Pancreas (tissue), 10 donors: ENCODE measurements around the gene ALK. TPM values are rescaled to one million over a fixed set of nuclear protein-coding genes. Genes with fewer than 3 reads are reported as not detected.

Source experiments
- ATAC-seq, 4 donors: fragments of 200-7000 bp; cut with Tn5 transposase; one replicate each; pipeline versions ENCODE4 v1.8.0 to v1.9.1; 2020; ENCODE audit warnings: mild to moderate bottlenecking in 4 of 4, moderate library complexity in 4 of 4
- DNase-seq, 6 donors: peaks; one replicate each; pipeline ENCODE4 v3.0.0-alpha.2; 2020
- FAIRE-seq: peaks from 2 replicates; lab custom pipeline; 2012; peaks lifted over from hg19 to GRCh38; lab: Jason Lieb, UNC
- H3K27ac ChIP-seq, 4 donors: fragments of 200-600 bp; sonication (generic); 1 replicate in 3 of 4; 2 replicates in 1 of 4; pipeline versions ENCODE4 v1.5.0 to v1.8.0; 2020
- H3K27me3 ChIP-seq, 4 donors: fragments of 200-600 bp; one replicate each; pipeline ENCODE4 v1.8.0; 2021
- H3K36me3 ChIP-seq, 3 donors: fragments of 200-600 bp; sonication (generic) in 1 of 3; one replicate each; pipeline versions ENCODE4 v1.5.0 to v1.8.0; 2020 to 2021
- H3K4me1 ChIP-seq, 3 donors: fragments of 200-600 bp; one replicate each; pipeline ENCODE4 v1.8.0; 2021
- H3K4me3 ChIP-seq, 4 donors: fragments of 200-600 bp; sonication (generic) in 2 of 4; one replicate each; pipeline versions ENCODE4 v1.5.0 to v1.8.0; 2020 to 2021
- H3K9me3 ChIP-seq, 4 donors: fragments of 200-600 bp; one replicate each; pipeline ENCODE4 v1.8.0; 2021
- CTCF ChIP-seq, 4 donors: fragments of 200-600 bp; sonication (generic) in 3 of 4; IDR thresholded peaks; one replicate each; pipeline versions ENCODE4 v1.5.0 to v1.8.0; 2021; ENCODE audit warnings: antibody characterized with exemption in 4 of 4
- WGBS, 2 donors: extraction: QIAGEN DNeasy Blood & Tissue Kit; methylation state at CpG; one replicate each; pipeline ENCODE4 v1.1.7; 2013; 5-methylcytosine and 5-hydroxymethylcytosine counted together
- intact Hi-C, 3 donors: fragments of 100-400 bp; cut with DNase I; formaldehyde crosslinking; loops; one replicate each; pipeline versions ENCODE4 v1.11.1 to v1.14.2; 2022
- polyA plus RNA-seq, 2 donors: library from polyadenylated mRNA; stranded (reverse); fragments of 200-250 nt; gene quantifications; one replicate each; pipeline ENCODE4 v1.2.3, GENCODE V29; 2013
- total RNA-seq, 6 donors: library from RNA; stranded (reverse); fragmentation: NEBNext Ultra II Directional in 4 of 6; extraction: Animal tissue kit (Norgen Biotek cat#: 25700) in 4 of 6; gene quantifications; one replicate each; pipeline versions ENCODE4 v1.2.1 to v1.2.4, GENCODE V29; 2021 to 2023
- donor health status: healthy with polysubstance abuse.
- donor health status: DM: no; HTN: no; CAD: no; lungs with moderate emphysema.
- donor health status: DM: no; HTN: no; CAD: no.
- donor health status: control.
- donor health status: control.
- donor health status: Bipolar disorder and iron deficiency.
- donor health status: DM: yes; HTN: yes; CAD: no.
- donor health status: DM: no; HTN: no; CAD: no.
- donor health status: DM: no; HTN: no; CAD: no.
- donor health status: DM: yes; HTN: yes; CAD: no.

ALK gene
- total and polyA plus RNA-seq, 8 donors = 0.05 to 0.17 (median 0.09) TPM; not detected in 2

GRCh38 chr2:29892585-29893259, 28.7 kb downstream of the ALK start:
- no peak overlapping the region for H3K27ac ChIP-seq
- no peak for TF ChIP-seq CTCF (IDR thresholded peaks at IDR 0.05)

GRCh38 chr2:29881089-29881730, 40.2 kb downstream of the ALK start:
- no peaks in the 10 kb centered on the region for H3K9me3 ChIP-seq
- H3K36me3 ChIP-seq = no peaks in the 10 kb centered on the region
- no peak for TF ChIP-seq CTCF (IDR thresholded peaks at IDR 0.05)
- no peak overlapping the region for H3K4me3 ChIP-seq
- H3K27ac ChIP-seq = no peak overlapping the region
- FAIRE-seq = no peak
- H3K4me1 ChIP-seq = no peaks in the 10 kb centered on the region
- no peak for DNase-seq
- no peaks in the 10 kb centered on the region for H3K27me3 ChIP-seq
- intact Hi-C loops = no loop called here
- ATAC-seq = no peak
- WGBS, 2 donors = 78 to 79% methylated on average over 6 of the region's 6 CpGs

More at GRCh38 chr2:29892585-29893259, 28.7 kb downstream of the ALK start:
- intact Hi-C loops = no loop called here
- 70 to 71% methylated on average over 5 of the region's 5 CpGs for WGBS, 2 donors
- no peak for FAIRE-seq
- no peaks in the 10 kb centered on the region for H3K9me3 ChIP-seq
- no peaks in the 10 kb centered on the region for H3K4me1 ChIP-seq
- H3K36me3 ChIP-seq = no peaks in the 10 kb centered on the region
- DNase-seq = no peak
- no peaks in the 10 kb centered on the region for H3K27me3 ChIP-seq
- ATAC-seq = no peak
- H3K4me3 ChIP-seq = no peak overlapping the region

- Histone ChIP-seq H3K4me3 (no peak overlapping the region), H3K4me1 (no peaks in the 10 kb centered on the region), H3K27ac (no peak overlapping the region), H3K36me3 (no peaks in the 10 kb centered on the region), H3K9me3 (no peaks in the 10 kb centered on the region), H3K27me3 (no peaks in the 10 kb centered on the region)
- TF ChIP-seq CTCF (IDR thresholded peaks at IDR 0.05) = no peak
- intact Hi-C loops = no loop called here
- no peak for DNase-seq
- WGBS, 2 donors = 43 to 49% methylated on average over 1 of the region's 1 CpG
- FAIRE-seq = no peak
- no peak for ATAC-seq
These were observed 41.3 kb downstream of the ALK start for GRCh38 chr2:29880084-29880483.

GRCh38 chr2:29879456-29879855, 41.9 kb downstream of the ALK start:
- no peak for TF ChIP-seq CTCF (IDR thresholded peaks at IDR 0.05)
- intact Hi-C loops = no loop called here
- FAIRE-seq (no peak), DNase-seq (no peak), ATAC-seq (no peak)
- no peak overlapping the region for H3K27ac ChIP-seq
- H3K4me1 ChIP-seq = no peaks in the 10 kb centered on the region
- H3K27me3 ChIP-seq = no peaks in the 10 kb centered on the region
- 34 to 37% methylated on average over 2 of the region's 2 CpGs for WGBS, 2 donors
- no peaks in the 10 kb centered on the region for H3K36me3 ChIP-seq
- no peak overlapping the region for H3K4me3 ChIP-seq
- no peaks in the 10 kb centered on the region for H3K9me3 ChIP-seq

GRCh38 chr2:29878898-29879297, 42.5 kb downstream of the ALK start:
- intact Hi-C loops = no loop called here
- Histone ChIP-seq H3K36me3 (no peaks in the 10 kb centered on the region), H3K27me3 (no peaks in the 10 kb centered on the region), H3K4me3 (no peak overlapping the region), H3K4me1 (no peaks in the 10 kb centered on the region), H3K27ac (no peak overlapping the region), H3K9me3 (no peaks in the 10 kb centered on the region)
- 40 to 61% methylated on average over 3 of the region's 3 CpGs for WGBS, 2 donors
- DNase-seq (peak in 1 of 6 donors; percentile 8), ATAC-seq (peak in 3 of 4 donors; percentile 50 to 82 (median 51)), FAIRE-seq (no peak)
- no peak for TF ChIP-seq CTCF (IDR thresholded peaks at IDR 0.05)
